ENCODE measurements around the gene COX6A1.

COX6A1 gene

DNA sequence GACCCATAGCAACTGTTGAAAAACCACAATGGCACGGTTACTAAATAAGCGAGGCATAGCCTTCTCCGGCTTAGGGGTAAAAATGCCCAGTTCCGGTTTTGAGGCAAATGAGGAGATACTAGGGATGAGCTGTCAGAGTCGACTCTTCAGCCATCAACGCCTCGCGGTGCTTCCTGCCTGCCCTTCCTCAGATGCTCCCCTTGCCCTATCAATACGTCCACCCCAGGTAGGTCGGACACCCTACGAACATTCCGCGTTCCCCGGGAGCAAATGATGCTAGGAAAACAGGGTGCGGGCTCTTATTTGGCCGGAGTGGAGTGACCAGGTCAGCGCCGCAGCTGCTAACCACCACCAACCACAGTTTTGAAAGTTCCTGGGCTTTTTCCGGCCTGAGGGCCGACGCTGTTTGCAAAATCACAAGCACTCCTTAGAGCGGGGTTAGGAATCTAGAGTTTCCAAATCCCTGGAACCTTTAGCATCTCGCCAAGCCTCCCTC, 30.5 kb downstream of the COX6A1 start:
- DNase-seq (ENCODE audit: low spot score), result no peak

DNA sequence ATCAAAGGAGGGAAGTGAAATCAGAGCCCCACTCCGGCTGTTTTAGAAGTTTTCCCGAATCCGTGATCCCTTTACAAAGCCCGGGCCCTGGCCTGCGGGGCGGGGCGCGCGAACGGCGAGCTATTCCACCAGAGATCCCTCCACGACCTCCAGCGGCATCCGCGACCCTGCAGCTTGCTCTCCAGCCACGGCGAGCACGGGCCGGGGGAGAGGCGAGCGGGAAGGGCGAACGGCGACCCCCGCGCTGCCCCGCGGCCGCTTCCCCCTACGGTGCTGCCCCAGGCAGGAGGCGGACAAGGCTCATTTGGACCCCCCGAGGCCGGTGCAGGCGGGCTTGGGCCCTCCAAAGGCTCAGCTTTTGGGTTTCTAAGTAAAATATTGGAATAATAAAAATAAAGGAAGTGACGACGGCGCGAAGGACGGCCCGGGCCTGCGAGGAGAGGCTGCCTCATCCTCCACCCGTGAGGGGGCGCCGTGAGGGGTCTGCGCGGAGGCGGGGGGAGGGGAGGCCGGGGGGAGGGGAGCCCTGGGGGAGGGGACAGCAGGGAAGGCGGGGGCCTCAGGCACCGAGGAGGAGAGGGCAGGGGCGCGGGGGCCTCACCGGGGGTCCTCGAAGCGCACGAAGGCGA, 31.0 kb downstream of the COX6A1 start:
- no peak for DNase-seq (ENCODE audit: low spot score)

DNA sequence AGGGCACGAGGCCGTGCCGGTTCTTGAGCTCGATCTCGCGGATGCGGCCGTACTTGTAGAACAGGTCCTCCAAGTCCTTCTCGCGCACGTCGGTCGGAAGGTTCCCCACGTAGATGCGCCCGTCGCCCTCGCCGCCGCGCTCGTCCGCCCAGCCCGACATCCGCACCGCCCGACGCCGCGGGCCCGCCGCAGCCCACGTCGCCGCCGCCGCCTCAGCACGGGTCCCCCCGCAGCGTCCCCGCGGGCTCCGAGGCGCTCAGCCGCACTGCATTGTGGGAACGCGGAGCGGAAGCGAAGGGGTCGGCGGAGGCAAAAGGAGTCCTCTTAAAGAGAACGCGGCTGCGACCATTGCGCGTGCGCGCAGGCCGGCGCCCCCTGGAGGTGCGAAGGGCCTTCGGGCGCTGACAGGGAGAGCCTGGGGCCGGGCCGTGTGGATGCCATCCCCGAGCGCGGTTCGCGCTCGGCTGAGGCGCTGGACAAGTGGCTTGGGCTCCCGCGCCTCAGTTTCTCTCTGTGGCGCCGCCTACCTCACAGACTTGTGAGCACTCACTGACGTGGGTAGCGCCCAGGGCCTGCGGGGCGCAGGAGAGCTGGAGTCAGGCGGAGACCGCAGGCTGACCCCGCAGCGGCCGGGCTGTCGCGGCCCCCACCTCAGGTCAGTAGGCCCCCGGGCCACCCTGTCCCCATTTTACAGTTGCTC, 31.7 kb downstream of the COX6A1 start, which contains the start of gene SRSF9:
SRSF9 (minus strand) TSS at position 299 of the 700 bp plus-strand sequence; CDS start at position 160, 139 bp downstream.
- DNase-seq (ENCODE audit: low spot score), result peak; percentile 97

DNA sequence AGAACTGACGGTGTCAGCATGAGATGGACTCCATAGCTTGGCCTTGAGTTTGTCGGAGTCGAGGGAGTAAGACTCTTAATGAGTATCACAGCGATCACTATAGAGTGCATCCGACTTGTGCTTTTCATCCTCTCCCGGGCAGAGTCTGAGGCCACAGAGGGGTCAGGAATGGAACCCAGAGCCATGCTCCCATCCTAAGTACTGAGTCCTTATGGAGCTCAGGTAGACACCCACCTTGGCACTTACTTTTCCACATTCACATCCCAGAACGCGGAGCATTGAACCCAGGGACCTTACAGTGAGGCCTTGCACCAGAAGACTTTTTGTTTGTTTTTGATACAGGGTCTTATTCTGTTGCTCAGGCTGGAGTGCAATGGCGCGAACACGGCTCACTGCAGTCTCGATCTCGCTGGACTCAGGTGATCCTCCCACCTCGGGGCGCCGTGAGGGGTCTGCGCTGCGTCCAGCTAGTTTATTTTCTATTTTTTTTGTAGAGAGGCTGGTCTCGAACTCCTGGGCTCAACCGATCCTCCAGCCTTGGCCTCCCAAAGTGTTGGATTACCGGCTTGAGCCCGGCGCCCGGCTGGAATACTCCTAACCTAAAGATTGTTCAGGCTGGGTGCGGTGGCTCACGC, 32.4 kb downstream of the COX6A1 start:
- no peak for DNase-seq (ENCODE audit: low spot score)

DNA sequence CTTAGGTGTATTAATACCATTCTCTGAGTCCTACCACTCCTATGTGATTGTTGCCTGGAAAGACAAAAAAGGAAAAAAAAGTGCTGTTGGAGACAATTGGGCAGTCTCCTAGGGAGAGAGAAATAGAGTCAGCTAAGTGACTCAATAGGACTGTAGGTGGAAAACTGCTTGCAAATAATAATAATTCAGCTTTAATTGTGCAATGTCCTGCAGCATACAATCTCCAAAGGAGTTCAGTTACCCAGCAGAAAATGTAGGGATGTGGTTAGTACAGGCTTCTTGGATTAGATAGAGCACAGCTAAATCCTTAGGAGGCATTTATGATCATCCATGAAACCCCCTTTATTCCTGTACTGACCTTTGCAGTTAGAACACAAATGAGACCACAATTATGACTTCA, 34.6 kb downstream of the COX6A1 start:
- no peak for DNase-seq (ENCODE audit: low spot score)

DNA sequence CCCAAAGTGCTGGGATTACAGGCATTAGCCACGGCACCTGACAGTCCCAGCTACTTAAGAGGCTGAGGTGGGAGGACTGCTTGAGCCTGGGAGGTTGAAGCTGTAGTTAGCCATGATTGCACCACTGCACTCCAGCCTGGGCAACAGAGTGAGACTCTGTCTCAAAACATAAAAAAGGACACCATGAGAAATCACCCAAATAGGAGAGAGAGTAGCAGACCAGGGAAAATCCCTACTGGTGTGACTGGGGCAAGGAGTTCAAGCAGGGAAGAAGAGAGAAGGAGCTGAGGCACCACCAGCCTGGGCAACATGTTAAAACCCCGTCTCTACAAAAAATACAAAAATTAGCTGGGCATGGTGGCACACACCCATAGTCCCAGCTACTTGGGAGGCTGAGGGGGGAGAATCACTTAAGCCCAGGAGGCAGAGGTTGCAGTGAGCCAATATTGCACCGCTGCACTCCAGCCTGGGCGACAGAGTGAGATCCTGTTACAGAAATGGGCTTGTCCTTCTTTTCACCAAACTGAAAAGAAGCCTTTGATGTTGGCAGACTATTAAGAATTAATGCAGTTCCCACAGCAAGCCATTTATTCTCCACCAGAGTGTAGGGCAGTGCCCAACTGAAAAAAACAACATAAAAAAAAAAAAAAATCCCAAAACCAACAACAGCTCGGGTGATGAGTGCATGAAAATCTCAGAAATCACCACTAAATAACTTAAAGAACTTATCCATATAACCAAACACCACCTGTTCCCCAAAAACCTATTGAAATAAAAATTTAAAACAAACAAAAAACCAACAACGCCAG, 36.1 kb downstream of the COX6A1 start:
- no peak for DNase-seq (ENCODE audit: low spot score)

DNA sequence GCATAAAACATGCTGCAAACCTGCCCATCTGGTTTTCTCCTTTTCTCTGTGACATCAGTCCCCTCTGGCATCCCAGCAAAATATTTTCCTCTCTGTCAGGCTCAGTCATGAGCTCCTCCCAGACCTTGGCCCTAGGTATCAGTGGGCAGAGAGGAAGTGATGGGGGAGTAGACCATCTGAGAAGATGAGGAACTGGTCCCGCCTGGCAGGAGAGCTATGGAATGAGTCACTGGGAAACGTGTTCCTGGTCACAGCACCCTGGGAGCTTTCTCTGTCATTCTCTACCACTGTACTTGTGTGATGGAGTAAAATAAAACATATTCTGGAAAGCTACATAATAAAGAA, 36.7 kb downstream of the COX6A1 start:
- no peak for DNase-seq (ENCODE audit: low spot score)

DNA sequence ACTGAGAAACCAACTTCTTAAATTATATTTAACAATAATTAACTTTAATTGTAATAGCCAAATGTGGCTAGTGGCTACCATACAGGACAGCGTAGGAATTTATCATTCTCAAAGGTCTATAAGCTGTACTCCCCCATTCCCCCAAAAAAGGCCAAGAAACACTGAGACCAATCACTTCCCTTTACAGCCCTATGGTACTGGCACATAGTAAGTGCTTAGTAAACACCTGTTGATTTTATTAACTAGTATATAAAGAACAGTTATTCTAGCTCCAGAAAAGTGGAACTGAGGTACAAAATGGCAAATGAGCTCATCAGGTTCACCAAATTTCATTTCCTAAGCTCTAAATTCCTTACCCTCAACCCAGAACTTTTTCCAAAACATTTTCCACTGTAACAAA, 37.7 kb downstream of the COX6A1 start:
- no peak for DNase-seq (ENCODE audit: low spot score)

DNA sequence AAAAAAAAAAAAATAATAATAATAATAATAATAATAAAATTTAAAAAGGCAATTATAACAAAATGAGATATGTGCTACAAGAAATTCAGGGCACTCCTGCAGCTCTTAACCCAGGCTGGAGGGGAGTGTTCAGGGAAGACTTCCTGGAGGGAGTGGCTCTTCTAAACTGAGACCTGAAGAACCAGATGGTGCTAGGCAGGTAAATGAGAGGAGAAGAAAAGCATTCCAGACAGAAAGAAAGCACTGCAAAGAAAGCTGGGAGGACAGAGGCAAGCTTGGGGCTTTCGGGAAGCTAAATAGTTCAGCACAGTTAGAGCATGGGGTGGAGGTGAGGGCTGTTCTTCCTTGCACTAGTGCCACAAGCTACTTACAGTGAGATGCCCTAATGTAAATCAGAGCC, 41.5 kb downstream of the COX6A1 start:
- no peak for DNase-seq (ENCODE audit: low spot score)

DNA sequence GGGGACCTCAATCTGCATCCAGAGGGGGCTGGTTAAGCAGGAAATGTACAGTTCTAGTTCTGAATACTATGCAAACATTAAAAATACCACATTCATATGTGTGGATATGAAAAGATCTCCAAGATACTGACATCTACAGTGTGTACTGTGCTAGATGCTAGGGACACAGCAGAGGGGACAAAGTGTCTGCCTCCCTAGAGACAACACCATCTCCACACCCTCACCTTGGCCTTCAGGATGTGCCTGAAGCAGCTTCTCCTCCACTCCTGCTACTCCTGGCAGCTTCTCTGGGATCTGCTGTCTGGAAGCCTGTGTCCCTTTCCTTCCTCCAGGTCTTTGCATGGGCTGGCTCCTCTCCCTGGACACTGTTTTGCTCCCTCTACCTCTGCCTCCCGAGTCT, 42.3 kb downstream of the COX6A1 start:
- no peak for DNase-seq (ENCODE audit: low spot score)

DNA sequence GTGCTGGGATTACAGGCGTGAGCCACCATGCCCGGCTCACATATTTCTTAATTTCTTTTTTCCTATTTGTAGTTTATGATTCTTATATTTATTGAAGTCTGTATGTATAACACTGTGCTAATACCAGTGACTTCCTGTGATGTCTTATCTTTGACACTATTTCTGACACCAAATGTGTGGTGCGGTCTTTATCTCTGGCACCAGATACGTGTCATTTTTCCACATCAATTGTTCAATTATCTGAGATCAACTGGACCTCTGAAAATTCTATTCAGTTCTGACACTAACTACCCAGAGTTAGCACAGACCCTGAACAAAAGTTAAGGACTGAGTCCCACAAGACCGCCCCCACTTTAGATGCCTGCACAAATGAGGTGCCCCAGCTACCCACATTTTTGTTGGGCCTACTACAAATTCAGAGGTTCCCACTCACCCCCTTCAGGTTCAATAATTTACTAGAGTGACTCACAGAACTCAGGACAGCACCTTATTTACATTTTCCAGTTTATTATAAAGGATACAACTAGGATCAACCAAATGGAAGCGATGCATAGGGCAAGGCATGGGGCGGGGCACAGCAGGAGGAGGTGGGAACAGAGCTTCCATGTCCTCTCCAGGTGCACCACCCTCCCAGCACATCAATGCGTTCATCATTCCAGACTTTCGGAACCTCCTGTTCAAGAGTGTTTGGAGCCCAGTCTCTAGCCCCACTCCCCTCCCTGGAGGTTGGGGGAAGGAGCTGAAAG, 43.3 kb downstream of the COX6A1 start:
- DNase-seq (ENCODE audit: low spot score), result no peak

DNA sequence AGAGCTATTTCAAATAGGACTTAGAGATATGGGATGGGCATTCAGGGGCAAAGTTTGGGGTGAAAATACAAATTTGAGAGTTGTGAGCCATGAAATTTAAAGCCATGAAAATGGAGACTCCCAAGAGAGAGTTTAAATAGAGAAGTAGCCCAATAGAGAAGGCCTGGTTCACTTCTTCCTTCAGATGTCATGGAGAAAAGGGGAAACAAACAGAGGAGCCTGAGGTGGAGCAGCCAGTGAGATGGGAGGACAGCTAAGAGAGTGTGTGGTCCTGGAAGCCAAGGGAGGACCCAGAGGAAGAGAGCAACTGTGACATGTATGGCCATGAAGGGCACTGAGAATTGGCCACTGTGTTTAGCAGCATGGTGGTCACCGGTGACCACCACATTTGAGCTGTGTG, 45.7 kb downstream of the COX6A1 start:
- no peak for DNase-seq (ENCODE audit: low spot score)

DNA sequence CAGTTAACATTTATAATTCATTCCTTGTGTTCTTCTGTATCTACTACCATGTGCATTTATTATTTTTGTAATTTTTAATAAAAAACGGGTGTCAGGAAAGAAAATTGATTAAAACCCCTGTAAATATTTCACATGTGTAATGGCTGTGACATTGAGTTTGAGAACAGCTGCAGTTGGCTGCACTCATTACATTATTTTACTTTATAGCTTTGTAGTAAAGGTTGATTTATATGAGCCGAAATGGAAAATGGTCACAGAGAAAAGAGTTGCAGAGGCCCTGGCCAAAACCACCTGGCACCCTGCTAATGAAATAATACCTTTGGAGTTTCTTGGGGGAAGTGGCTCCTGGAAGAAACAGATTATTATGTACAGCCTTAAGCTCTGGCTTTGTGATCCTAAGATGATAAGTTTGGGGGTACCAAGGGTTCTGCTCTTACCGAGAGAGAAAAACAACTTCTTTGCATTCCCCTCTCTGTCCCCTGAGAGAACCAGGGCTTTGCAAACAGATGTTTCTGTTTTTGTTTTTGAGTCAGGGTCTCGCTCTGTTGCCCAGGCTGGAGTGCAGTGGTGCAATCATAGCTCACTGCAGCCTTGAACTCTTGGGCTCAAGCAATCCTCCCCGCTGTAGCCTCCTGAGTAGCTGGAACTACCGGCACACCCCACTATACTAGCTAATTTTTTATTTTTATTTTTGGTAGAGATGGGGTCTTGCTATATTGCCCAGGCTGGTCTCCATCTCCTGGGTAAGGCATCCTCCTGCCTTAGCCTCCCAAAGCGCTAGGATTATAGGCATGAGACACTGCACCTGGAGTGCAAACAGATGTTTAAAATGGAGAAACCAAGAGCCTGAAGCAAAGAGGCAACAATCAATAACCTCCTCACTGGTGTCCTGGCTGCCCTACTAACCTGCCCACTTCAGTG, 48.3 kb downstream of the COX6A1 start:
- DNase-seq (ENCODE audit: low spot score), result no peak

DNA sequence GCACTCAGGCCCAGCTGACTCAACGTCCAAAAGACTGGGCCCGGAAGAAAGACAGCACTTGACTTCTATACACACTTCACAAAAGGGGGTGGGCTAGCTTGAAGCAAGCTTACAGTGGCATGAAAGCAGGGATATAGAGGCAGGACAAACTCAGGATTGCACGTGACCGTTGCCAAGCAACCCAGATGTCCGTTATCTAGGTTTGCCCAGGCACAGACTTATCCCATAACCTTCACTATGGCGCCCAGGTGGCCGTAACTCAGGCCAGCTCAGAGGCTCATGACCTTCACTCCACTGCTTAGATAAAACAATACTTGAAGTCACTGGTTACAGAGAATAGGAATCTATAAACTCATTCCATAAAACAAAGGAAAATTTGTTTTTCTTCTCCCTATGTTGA, 49.6 kb downstream of the COX6A1 start:
- DNase-seq (ENCODE audit: low spot score), result peak; percentile 53

DNA sequence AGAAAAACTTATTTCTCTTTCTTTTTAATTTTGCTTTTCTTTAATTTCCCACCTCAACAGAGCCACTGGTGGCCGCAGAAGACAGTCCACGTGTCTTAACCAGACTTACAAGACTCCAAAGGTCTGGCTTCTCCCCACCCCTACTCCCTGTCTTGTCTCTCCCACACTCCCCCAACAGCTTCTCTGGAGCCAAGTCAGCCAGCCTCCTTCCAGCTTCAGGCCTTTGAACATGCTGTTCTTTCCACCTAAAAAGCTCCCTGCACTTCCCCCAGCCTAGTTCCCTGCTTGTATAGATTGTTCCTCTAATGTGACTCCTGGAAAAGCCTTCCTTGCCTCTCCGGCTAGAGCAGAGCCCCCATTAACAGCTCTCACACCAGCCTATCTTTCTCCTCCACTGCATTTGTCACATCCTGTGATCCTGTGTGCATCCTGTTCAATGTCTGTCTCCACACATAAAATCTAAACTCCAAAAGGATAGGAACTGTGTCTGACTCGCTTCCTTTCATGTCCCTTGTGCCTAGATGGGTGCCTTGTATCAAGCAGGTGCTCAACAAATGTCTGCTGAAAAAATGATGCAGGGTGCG, 50.2 kb downstream of the COX6A1 start:
- no peak for DNase-seq (ENCODE audit: low spot score)

DNA sequence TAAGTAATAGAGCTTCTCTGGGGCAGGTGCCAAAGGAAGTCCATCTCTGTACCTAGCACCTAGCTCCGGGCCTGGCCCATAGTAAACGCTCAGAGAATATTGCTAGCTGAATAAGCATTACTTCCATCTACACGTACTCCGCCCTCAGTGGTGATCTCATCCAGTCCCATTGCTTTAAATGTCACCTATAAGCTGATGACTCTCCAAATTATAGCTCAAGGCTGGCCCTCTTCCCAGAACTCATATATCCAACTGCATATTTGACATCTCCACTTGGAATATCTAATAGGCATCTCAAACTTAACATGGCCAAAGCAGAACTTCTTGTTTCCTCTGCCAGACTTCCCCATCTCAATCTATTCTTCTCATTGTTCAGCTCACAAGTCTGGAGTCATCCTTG, 51.1 kb downstream of the COX6A1 start:
- no peak for DNase-seq (ENCODE audit: low spot score)

DNA sequence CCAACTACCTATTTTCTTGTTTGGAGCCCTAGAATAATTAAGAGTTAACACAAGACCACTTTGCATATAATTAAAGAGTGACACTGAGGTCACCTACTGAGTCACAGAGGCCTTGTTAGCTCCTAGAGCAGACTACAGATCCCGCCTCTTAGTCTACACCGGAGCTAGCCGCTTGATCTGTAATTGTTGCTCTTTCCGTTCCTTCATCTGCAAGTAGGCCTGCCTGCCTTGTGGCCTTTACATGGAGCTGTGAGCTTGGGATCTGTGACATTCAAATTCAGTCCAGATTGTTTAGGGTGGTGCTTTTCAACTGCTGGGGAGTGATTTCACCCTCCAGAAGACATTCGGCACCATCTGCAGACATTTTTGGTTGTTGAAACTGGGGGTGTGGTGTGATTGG, 52.4 kb downstream of the COX6A1 start:
- no peak for DNase-seq (ENCODE audit: low spot score)
